Measurements from ENCODE around the gene FUT8.
"Not testable (repeated sequence)": the region's sequence is repeated elsewhere in the genome, so short reads cannot be mapped to it uniquely, and the experiment has no call there.

FUT8 gene

DNA sequence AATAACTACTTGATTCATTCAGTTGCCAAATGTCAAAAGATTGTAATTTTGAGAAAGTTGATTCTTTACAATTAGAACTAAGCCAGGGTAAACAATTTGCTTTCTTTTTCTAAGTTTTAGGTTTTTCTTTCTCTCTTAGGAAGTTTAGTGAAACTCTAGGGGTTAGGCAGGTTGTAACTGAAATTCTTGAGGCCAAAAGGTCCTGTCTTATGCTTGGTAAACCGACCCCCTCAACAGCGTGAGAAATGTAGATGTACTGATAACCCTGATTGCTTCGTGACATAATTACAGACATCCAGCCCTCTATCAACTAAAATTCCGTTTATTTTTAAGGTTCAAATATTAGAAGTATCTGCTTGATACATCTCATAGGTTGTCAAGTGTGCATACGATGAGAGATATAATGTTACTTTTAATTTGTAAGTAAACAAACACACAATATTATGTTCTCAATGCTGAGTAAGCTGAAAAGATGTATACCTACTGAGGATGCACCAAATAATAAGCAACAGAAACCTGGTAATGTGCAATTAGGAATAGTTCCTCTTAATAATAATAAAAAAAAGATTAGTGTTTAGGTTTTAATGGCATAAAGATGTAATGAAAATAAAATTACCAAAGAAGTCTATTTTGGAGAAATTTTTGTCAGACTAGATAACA is 7.2 kb downstream of the FUT8 start:
- no peak for DNase-seq

DNA sequence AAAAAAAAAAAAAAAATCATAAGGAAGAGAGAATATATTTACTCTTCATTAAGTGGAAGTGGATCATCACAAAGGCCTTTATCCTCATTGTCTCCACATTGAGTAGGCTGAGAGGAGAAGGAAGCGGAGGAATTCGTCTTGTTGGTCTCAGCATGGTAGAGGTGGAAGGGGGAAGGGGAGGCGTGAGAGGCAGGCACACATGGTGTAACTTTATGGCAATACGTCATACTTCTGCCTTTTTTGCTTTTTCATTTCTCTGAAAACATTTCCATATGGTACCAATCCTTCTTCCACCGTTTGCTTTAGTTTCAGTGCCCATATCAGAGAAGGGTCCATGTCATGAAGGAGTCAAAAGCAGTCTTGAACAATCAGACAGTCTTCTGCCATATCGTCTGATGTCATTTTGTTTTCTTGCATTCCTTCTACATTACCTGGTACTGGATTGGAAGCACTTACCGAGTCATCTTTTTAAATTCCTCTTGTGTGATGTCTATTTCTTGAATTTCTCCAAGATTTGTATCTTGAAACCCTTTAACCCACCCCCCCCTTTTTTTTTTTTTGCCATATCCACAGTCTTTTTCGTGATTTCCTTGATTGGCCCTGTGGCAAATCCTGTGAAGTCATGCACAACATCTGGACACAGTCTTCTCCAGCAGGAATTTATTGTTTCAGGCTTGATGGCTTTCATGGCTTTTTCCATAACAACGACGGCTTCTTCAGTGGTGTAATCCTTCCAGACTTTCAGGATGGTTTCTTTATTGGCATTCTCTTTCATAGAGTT is 8.9 kb downstream of the FUT8 start:
- no peak for DNase-seq

- no peak for DNase-seq
These were observed 9.7 kb downstream of the FUT8 start for GRCh38 chr14:65422088-65422834.

DNA sequence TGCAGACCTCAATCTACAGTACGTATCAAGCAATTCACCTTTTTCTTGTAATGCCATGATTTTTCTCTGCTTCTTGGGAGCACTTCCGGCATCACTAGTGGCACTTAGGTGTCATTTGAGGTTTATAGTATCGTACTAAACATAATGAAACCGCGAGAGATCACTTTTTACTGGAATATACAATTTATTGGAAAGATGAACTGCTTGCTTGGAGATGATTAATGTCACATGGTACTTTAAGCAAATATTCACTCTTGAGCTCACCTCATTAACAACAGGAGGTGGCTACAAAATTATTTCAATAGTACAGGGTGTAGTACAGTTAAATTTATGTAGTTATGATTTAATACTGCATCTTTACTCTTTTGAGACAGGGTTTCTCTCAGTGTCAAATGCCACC is 11.5 kb downstream of the FUT8 start:
- DNase-seq: no peak

DNA sequence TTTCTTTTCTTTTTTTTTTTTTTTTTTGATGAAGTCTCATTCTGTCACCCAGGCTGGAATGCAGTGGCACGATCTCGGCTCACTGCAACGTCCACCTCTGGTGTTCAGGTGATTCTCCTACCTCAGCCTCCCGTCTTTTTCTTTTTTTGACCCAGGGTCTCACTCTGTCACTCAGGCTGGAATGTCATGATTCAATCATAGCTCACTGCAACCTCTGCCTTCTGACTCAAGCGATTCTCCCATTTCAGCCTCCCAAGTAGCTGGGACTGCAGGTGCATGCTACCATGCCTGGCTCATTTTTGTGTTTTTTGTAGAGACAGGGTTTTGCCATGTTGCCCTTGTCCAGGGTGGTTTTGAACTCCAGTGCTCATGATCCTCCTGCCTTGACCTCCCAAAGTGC is 12.0 kb downstream of the FUT8 start:
- DNase-seq: no peak

- DNase-seq: no peak
These were observed 13.4 kb downstream of the FUT8 start for GRCh38 chr14:65425885-65426284.

GRCh38 chr14:65426902-65427301 is 14.4 kb downstream of the FUT8 start:
- DNase-seq: not testable (repeated sequence)

GRCh38 chr14:65428691-65429090 is 16.2 kb downstream of the FUT8 start:
- no peak for DNase-seq

- DNase-seq: no peak
These were observed 17.2 kb downstream of the FUT8 start for GRCh38 chr14:65429757-65430156.

- no peak for DNase-seq
These were observed 18.7 kb downstream of the FUT8 start for GRCh38 chr14:65431245-65431644.

GRCh38 chr14:65431951-65432350 is 19.4 kb downstream of the FUT8 start:
- no peak for DNase-seq

DNA sequence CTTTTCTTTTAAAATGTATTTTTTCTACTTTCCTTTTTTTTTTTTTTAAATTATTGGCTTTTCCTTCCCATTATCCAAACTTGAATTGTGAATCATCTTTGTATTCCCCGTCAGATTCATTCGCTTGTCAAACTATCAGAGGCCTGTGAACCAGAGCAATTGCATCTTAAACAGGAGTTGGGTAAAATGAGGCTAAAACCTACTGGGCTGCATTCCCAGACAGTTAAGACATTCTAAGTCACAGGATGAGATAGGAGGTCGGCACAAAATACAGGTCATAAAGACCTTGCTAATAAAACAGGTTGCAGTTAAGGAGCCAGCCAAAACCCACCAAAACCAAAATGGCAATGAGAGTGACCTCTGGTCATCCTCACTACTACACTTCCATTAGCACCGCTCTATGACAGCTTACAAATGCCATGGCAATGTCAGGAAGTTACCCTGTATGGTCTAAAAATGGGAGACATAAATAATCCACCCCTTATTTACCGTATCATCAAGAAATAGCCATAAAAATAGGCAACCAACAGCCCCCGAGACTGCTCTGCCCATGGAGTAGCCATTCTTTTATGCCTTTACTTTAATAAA is 19.9 kb downstream of the FUT8 start:
- DNase-seq: no peak

DNA sequence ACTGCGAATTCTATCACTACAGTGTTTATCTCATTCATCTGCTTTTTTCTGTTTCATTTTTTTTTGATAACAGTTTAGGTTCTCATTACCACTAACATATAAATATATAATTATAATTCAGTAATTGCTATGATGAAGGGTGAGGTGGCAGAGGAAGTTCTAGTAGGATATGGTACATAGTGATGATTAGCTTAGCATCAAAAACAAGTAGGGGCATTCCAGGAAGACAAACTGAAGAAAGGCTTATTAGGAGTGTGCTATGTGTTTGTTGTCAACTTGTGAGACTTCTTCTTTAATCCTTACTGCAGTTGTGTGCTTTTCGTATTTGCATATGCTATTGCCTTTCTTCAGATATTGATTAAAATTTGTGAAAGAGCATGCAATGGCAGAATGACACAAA is 20.6 kb downstream of the FUT8 start:
- DNase-seq: no peak

- DNase-seq: no peak
These were observed 21.1 kb downstream of the FUT8 start for GRCh38 chr14:65433646-65434045.

- peak; percentile 39 for DNase-seq
These were observed 21.8 kb downstream of the FUT8 start for GRCh38 chr14:65434216-65434850.

DNA sequence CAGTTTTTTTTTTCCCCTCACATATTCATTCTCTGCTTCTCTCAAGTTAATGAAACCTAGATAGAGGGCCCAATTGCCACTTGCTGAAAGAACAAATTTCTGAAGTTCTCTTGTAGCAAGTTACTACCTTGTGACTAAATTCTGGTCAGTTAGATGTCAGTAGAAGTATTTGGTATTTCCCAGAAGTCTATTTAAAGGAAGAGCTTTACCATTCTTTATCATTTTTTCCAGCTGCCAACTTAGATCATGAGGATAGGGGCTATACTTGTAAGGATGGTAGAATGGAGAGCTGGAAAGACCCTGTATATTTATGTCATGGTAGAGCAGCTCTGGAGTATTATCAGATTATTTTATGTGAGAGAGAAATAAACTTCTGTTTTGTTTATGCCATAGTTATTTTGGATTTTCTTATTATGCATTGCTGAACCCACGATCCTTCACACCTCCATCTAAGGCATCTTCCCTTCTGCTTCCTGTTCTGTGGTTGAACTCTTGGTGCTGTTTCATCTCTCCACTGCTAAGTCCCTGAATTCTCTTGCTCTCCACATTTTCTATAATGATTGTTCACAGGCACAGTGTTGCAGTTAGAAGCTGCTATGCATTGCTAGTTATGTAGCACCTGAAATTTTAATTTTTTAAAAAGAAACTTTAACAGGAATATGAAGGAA is 25.9 kb downstream of the FUT8 start:
- no peak for DNase-seq

DNA sequence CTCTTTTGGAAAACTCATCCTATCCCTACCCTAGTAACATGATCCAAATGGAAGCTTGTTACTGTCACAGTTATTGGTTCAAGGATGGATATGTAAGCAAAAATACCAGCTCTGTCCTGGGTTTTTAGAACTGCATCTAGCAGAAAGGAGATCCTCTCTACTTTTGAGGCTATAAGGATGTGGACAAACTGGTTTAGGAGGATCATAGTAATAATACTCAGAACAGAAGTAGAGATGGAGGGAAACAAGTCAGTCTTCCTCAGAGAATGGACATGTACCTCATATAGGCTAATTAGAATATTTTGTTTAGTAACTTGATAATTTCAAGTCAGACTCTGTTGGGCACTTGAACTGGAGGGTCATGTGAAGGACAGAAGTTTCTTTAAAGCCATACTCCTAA is 26.6 kb downstream of the FUT8 start:
- DNase-seq: no peak

- no peak for DNase-seq
These were observed 27.7 kb downstream of the FUT8 start for GRCh38 chr14:65440230-65440629.

GRCh38 chr14:65444230-65444629 is 31.7 kb downstream of the FUT8 start:
- no peak for DNase-seq

- peak; percentile 71 for DNase-seq
These were observed 33.6 kb downstream of the FUT8 start for GRCh38 chr14:65446159-65446558.

- no peak for DNase-seq
These were observed 37.1 kb downstream of the FUT8 start for GRCh38 chr14:65449647-65450046.

DNA sequence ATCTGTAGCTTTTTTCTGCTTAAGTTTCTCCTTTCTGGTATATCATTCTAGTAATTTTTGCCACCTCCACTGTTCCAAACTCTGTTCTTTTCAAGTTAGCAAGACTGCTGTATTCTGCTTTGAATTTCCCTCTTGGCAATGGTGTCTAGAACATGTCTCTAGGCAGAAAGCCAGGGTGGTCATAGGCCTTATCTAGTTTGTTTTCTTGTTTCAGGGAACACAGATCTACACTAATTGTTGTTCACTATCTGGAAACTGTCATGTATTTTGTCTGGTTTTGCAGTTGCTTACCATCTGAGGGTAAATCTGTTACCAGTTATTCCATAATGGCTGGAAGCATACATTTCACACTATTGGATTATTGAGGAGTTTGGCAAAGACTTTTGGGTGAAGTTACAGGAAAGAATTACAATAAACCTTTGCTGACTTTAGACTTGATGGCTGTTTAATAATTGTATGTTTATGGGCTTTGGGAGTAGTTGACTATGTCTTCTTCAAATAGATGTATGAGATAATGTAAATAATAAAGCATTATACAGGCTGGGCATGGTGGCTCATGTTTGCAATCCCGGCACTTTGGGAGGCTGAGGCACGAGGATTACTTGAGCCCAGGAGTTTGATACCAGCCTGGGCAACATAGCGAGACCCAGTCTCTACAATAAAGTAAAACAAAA is 41.4 kb downstream of the FUT8 start:
- no peak for DNase-seq
